SK-N-SH treated with all-trans-retinoic acid at 6 μM for 48 hours (cell line): ENCODE data around the gene CEMIP.

Experiments
- GLIS3 ChIP-seq: fragments of 250-450 bp; sonication (Bioruptor Pico); IDR thresholded peaks from 2 replicates; pipeline ENCODE4 v1.5.0; 2020; ENCODE audit warnings: mild to moderate bottlenecking, moderate library complexity
- RARB ChIP-seq: fragments of 250-450 bp; sonication (Bioruptor Pico); IDR thresholded peaks from 2 replicates; pipeline ENCODE4 v1.8.0; 2021; ENCODE audit warnings: mild to moderate bottlenecking, moderate library complexity

DNA sequence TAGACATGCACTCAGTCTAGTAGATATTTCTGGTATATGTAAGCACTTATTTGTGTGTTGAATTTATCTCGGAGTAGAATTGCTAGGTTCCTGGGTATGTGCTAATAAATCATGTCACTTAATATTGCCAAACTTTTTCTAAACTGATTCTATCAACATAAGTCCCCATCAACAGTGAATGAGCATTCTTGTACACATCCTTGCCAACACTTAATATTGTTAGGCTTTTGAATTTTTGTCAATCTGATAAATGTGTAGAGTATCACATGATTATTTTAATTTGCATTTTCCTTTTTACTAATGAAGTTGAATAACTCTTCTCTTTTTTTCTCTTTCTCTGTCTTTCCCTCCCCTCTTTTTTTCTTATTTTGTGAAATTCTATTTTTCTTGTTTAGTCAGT lies 33.3 kb upstream of the CEMIP start:
- TF ChIP-seq GLIS3 (CRISPR knock-in tag) (no peak), RARB (CRISPR knock-in tag) (no peak)
